Natural killer cell (primary cell): ENCODE measurements around the gene LGR5. TPM values are rescaled to one million over a fixed set of nuclear protein-coding genes. Genes with fewer than 3 reads are reported as not detected.

Experiments
- ATAC-seq, 3 donors: fragments of 150-1000 bp in 2 of 3; fragments of 200-7000 bp in 1 of 3; cut with Tn5 transposase; 1 replicate in 1 of 3; 2 replicates in 2 of 3; pipeline ENCODE4 v1.10.0; 2021; ENCODE audit warnings: mild to moderate bottlenecking in 2 of 3, moderate library complexity in 2 of 3
- DNase-seq, 2 donors: peaks; one replicate each; pipeline versions ENCODE4 v3.0.0 to v3.0.0-alpha.2; 2013 to 2021; ENCODE audit warnings: mixed read lengths in 1 of 2
- H3K27ac ChIP-seq: one replicate; pipeline ENCODE4 v1.5.1; 2013; ENCODE audit warnings: mild to moderate bottlenecking, low read length
- H3K27me3 ChIP-seq: one replicate; pipeline ENCODE4 v1.6.1; 2013; ENCODE audit warnings: low read length; ENCODE audit not compliant: control insufficient read depth, insufficient read depth
- H3K36me3 ChIP-seq: one replicate; pipeline ENCODE4 v1.6.1; 2013; ENCODE audit warnings: low read length; ENCODE audit not compliant: control insufficient read depth, insufficient read depth
- H3K4me1 ChIP-seq: one replicate; pipeline ENCODE4 v1.6.1; 2013; ENCODE audit warnings: low read length; ENCODE audit not compliant: control insufficient read depth, insufficient read depth
- H3K4me3 ChIP-seq: one replicate; pipeline ENCODE4 v1.5.1; 2013; ENCODE audit warnings: low read length
- H3K9me3 ChIP-seq: one replicate; pipeline ENCODE4 v1.6.1; 2013; ENCODE audit warnings: low read length; ENCODE audit not compliant: control insufficient read depth, insufficient read depth
- H3K27ac Mint-ChIP-seq, 2 donors: one replicate each; pipeline ENCODE4 v1.8.0; 2022; ENCODE audit warnings: mild to moderate bottlenecking in 2 of 2, mixed read lengths in 2 of 2, moderate library complexity in 1 of 2
- H3K27me3 Mint-ChIP-seq, 2 donors: one replicate each; pipeline ENCODE4 v1.8.0; 2022; ENCODE audit warnings: low read depth in 2 of 2, mixed read lengths in 2 of 2
- H3K36me3 Mint-ChIP-seq: one replicate; pipeline ENCODE4 v1.8.0; 2022; ENCODE audit warnings: mixed read lengths
- H3K4me1 Mint-ChIP-seq, 2 donors: one replicate each; pipeline ENCODE4 v1.8.0; 2022; ENCODE audit warnings: mixed read lengths in 2 of 2
- H3K4me3 Mint-ChIP-seq: one replicate; pipeline ENCODE4 v1.8.0; 2022; ENCODE audit warnings: mild to moderate bottlenecking, moderate library complexity, mixed read lengths
- H3K9me3 Mint-ChIP-seq, 2 donors: one replicate each; pipeline ENCODE4 v1.8.0; 2022; ENCODE audit warnings: mixed read lengths in 2 of 2
- CTCF ChIP-seq: fragments of 200-600 bp; IDR thresholded peaks from one replicate; pipeline ENCODE4 v1.8.0; 2022; ENCODE audit warnings: antibody characterized with exemption
- WGBS: methylation state at CpG from one replicate; pipeline ENCODE4 v1.1.7; 2013; ENCODE audit warnings: missing lambda C conversion rate; ENCODE audit not compliant: insufficient coverage; 5-methylcytosine and 5-hydroxymethylcytosine counted together
- intact Hi-C: fragments of 100-400 bp; cut with micrococcal nuclease; formaldehyde crosslinking; loops from one replicate; pipeline ENCODE4 v1.14.2; 2022
- total RNA-seq, 4 donors: library from RNA; stranded (reverse); fragments of 120-200 nt in 1 of 4; gene quantifications; one replicate each; pipeline versions ENCODE4 v1.2.3 to v1.2.4, GENCODE V29; 2013 to 2022

LGR5 gene
- total RNA-seq, 3 donors from 2014 or later (not counting 1 experiment from before 2014, with no cell fraction given): not detected

DNA sequence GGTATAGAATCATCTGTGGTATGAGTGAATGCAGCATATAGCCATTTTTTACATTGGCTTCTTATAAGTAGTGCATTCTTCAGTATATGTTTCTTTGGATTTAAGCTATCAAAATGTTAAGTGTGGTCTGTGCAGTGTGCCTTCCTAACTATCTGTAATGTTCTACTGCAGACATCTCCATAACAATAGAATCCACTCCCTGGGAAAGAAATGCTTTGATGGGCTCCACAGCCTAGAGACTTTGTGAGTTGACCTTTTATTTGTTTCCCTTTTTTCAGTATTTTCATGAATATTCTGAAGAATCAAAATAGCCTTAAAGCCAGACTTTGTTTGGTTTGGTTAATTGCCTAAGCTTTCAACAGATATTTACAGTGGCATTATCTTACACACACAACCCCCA lies 116.8 kb downstream of the LGR5 start:
- Mint-ChIP-seq H3K36me3 (no peaks in the 10 kb centered on the region), H3K9me3 (no peaks in the 10 kb centered on the region), H3K4me1 (no peaks in the 10 kb centered on the region), H3K4me3 (no peak overlapping the region), H3K27ac (no peak overlapping the region), H3K27me3 (peaks cover 0 to 13% of the 10 kb centered on the region in 2 donors)
- Histone ChIP-seq H3K27me3 (no peaks in the 10 kb centered on the region), H3K4me3 (no peak overlapping the region), H3K36me3 (no peaks in the 10 kb centered on the region), H3K9me3 (no peaks in the 10 kb centered on the region), H3K27ac (no peak overlapping the region), H3K4me1 (no peaks in the 10 kb centered on the region)
- ATAC-seq (no peak), DNase-seq (no peak)
- intact Hi-C loops: no loop called here
- TF ChIP-seq CTCF: no peak

DNA sequence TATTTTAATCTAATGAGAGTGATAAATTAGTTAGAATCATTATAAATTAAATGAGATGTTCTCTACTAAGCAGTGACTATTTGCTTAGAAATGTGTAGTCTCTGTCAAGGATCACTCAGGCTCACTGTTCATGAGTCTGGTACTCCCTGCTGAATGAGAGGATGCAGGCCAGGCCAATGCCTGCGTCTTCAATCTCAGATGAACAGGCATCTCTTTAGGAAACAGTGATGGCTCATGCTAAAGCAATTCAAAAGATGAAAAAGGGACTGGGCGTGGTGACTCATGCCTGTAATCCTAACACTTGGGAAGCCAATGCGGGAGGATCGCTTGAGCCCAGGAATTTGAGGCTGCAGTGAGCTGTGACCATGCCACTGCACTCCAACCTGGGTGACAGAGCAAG lies 117.3 kb downstream of the LGR5 start:
- Mint-ChIP-seq H3K4me3 (no peak overlapping the region), H3K9me3 (no peaks in the 10 kb centered on the region), H3K27ac (no peak overlapping the region), H3K27me3 (peaks cover 0 to 11% of the 10 kb centered on the region in 2 donors), H3K4me1 (no peaks in the 10 kb centered on the region), H3K36me3 (no peaks in the 10 kb centered on the region)
- DNase-seq: no peak
- Histone ChIP-seq H3K27ac (no peak overlapping the region), H3K9me3 (no peaks in the 10 kb centered on the region), H3K36me3 (no peaks in the 10 kb centered on the region), H3K27me3 (no peaks in the 10 kb centered on the region), H3K4me1 (no peaks in the 10 kb centered on the region), H3K4me3 (no peak overlapping the region)
- intact Hi-C loops: no loop called here
- no peak for TF ChIP-seq CTCF
- WGBS: 93% methylated on average over 4 of the region's 4 CpGs
- no peak for ATAC-seq

DNA sequence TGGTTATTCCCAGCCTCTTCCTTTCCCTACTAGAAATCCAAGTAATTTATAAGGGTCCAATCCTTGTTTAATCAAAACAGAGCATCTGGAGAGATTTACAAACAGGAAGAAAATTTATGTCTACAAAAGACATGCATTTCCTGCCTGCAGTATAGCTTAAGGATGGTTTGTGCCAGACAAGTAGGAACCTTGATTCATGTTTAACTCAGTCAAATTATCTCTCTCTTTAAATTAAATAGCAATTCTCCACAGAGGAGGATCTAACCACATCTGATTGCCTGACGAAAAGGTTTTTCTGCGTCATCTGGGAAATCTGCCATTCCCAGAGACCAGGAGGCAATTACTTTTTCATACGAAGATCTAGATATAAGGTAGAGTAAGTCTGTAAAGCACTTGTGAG lies 118.8 kb downstream of the LGR5 start:
- no peaks in the 10 kb centered on the region for H3K4me1 Mint-ChIP-seq
- no peaks in the 10 kb centered on the region for H3K9me3 Mint-ChIP-seq
- TF ChIP-seq CTCF: no peak
- no peak for ATAC-seq
- WGBS: 91% methylated on average over 3 of the region's 3 CpGs
- H3K4me1 ChIP-seq: no peaks in the 10 kb centered on the region
- no peak overlapping the region for H3K4me3 Mint-ChIP-seq
- peaks cover 2 to 11% of the 10 kb centered on the region in 2 donors for H3K27me3 Mint-ChIP-seq
- H3K36me3 Mint-ChIP-seq: no peaks in the 10 kb centered on the region
- no peaks in the 10 kb centered on the region for H3K36me3 ChIP-seq
- H3K4me3 ChIP-seq: no peak overlapping the region
- DNase-seq: no peak
- H3K27me3 ChIP-seq: no peaks in the 10 kb centered on the region
- no peak overlapping the region for H3K27ac Mint-ChIP-seq
- intact Hi-C loops: no loop called here
- no peaks in the 10 kb centered on the region for H3K9me3 ChIP-seq
- no peak overlapping the region for H3K27ac ChIP-seq
